Rectal smooth muscle tissue (tissue), 1 donor: ENCODE measurements around the gene RPL10.
A peak's percentile ranks its signal among the peaks of the same experiment; 100 is the strongest.

Experiments used
- H3K27ac ChIP-seq: one replicate; pipeline ENCODE4 v1.7.0; 2013; ENCODE audit warnings: low read depth, low read length, inconsistent platforms
- H3K27me3 ChIP-seq: one replicate; pipeline ENCODE4 v1.7.0; 2013; ENCODE audit warnings: low read length; ENCODE audit not compliant: control insufficient read depth, insufficient read depth
- H3K36me3 ChIP-seq: one replicate; pipeline ENCODE4 v1.7.0; 2013; ENCODE audit warnings: low read length; ENCODE audit not compliant: control insufficient read depth, insufficient read depth
- H3K4me1 ChIP-seq: one replicate; pipeline ENCODE4 v1.7.0; 2013; ENCODE audit warnings: low read length; ENCODE audit not compliant: control insufficient read depth, insufficient read depth
- H3K4me3 ChIP-seq: one replicate; pipeline ENCODE4 v1.7.0; 2013; ENCODE audit warnings: low read length
- H3K9ac ChIP-seq: one replicate; pipeline ENCODE4 v1.7.0; 2013; ENCODE audit warnings: low read length

The RPL10 gene

GRCh38 chrX:154419688-154420401, 21.7 kb downstream of the RPL10 start:
- H3K27ac ChIP-seq, result no peak overlapping the region
- H3K27me3 ChIP-seq, result peaks cover 3% of the 10 kb centered on the region
- H3K4me1 ChIP-seq, result no peaks in the 10 kb centered on the region
- no peaks in the 10 kb centered on the region for H3K36me3 ChIP-seq
- H3K9ac ChIP-seq, result no peak overlapping the region
- no peak overlapping the region for H3K4me3 ChIP-seq

- no peaks in the 10 kb centered on the region for H3K36me3 ChIP-seq
- no peaks in the 10 kb centered on the region for H3K4me1 ChIP-seq
- no peak overlapping the region for H3K4me3 ChIP-seq
- no peak overlapping the region for H3K27ac ChIP-seq
- H3K27me3 ChIP-seq, result peaks cover 3% of the 10 kb centered on the region
- H3K9ac ChIP-seq, result no peak overlapping the region
These were observed 22.2 kb downstream of the RPL10 start for GRCh38 chrX:154420402-154420756.

GRCh38 chrX:154426916-154427770, 29.0 kb downstream of the RPL10 start:
- H3K4me3 ChIP-seq, result no peak overlapping the region
- no peak overlapping the region for H3K27ac ChIP-seq
- H3K27me3 ChIP-seq, result no peaks in the 10 kb centered on the region
- H3K4me1 ChIP-seq, result peaks cover 6% of the 10 kb centered on the region
- no peak overlapping the region for H3K9ac ChIP-seq
- H3K36me3 ChIP-seq, result peaks cover 1% of the 10 kb centered on the region

GRCh38 chrX:154428176-154429171, 30.3 kb downstream of the RPL10 start, which contains the start of gene ATP6AP1:
TSS of gene ATP6AP1 (plus strand) at chrX:154428677. CDS start at chrX:154428693, 16 bp downstream.
- peaks cover 6% of the 10 kb centered on the region for H3K4me1 ChIP-seq
- peak within 1 kb of the TSS; percentile 77 for H3K4me3 ChIP-seq
- peak within 1 kb of the TSS; percentile 64 for H3K27ac ChIP-seq
- no peaks in the 10 kb centered on the region for H3K27me3 ChIP-seq
- peaks cover 7% of the 10 kb centered on the region for H3K36me3 ChIP-seq
- no peak within 1 kb of the TSS for H3K9ac ChIP-seq

- H3K4me3 ChIP-seq, result peak overlapping the region; percentile 77
- no peak overlapping the region for H3K9ac ChIP-seq
- no peak overlapping the region for H3K27ac ChIP-seq
- peaks cover 6% of the 10 kb centered on the region for H3K4me1 ChIP-seq
- no peaks in the 10 kb centered on the region for H3K27me3 ChIP-seq
- peaks cover 12% of the 10 kb centered on the region for H3K36me3 ChIP-seq
These were observed 31.5 kb downstream of the RPL10 start for GRCh38 chrX:154429711-154430110.

- H3K4me3 ChIP-seq, result no peak overlapping the region
These were observed 32.3 kb downstream of the RPL10 start for GRCh38 chrX:154430479-154430878.

GRCh38 chrX:154430916-154431315, 32.7 kb downstream of the RPL10 start:
- no peak overlapping the region for H3K4me3 ChIP-seq
- no peak overlapping the region for H3K27ac ChIP-seq
- peaks cover 12% of the 10 kb centered on the region for H3K36me3 ChIP-seq
- no peaks in the 10 kb centered on the region for H3K27me3 ChIP-seq
- peaks cover 6% of the 10 kb centered on the region for H3K4me1 ChIP-seq
- H3K9ac ChIP-seq, result no peak overlapping the region

More at GRCh38 chrX:154430479-154430878, 32.3 kb downstream of the RPL10 start:
- H3K9ac ChIP-seq, result no peak overlapping the region
- no peak overlapping the region for H3K27ac ChIP-seq
- H3K4me1 ChIP-seq, result peaks cover 6% of the 10 kb centered on the region
- H3K36me3 ChIP-seq, result peaks cover 12% of the 10 kb centered on the region
- H3K27me3 ChIP-seq, result no peaks in the 10 kb centered on the region

GRCh38 chrX:154431341-154431740, 33.2 kb downstream of the RPL10 start:
- H3K4me1 ChIP-seq, result peaks cover 6% of the 10 kb centered on the region
- no peak overlapping the region for H3K9ac ChIP-seq
- no peaks in the 10 kb centered on the region for H3K27me3 ChIP-seq
- H3K4me3 ChIP-seq, result no peak overlapping the region
- peaks cover 12% of the 10 kb centered on the region for H3K36me3 ChIP-seq
- H3K27ac ChIP-seq, result no peak overlapping the region

GRCh38 chrX:154432210-154432609, 34.0 kb downstream of the RPL10 start:
- no peak overlapping the region for H3K27ac ChIP-seq
- H3K4me1 ChIP-seq, result peaks cover 6% of the 10 kb centered on the region
- peaks cover 12% of the 10 kb centered on the region for H3K36me3 ChIP-seq
- H3K9ac ChIP-seq, result no peak overlapping the region
- H3K4me3 ChIP-seq, result no peak overlapping the region
- H3K27me3 ChIP-seq, result no peaks in the 10 kb centered on the region

- no peak overlapping the region for H3K4me3 ChIP-seq
- no peak overlapping the region for H3K9ac ChIP-seq
- H3K36me3 ChIP-seq, result peaks cover 12% of the 10 kb centered on the region
- H3K27me3 ChIP-seq, result no peaks in the 10 kb centered on the region
- H3K27ac ChIP-seq, result no peak overlapping the region
- H3K4me1 ChIP-seq, result peaks cover 10% of the 10 kb centered on the region
These were observed 35.4 kb downstream of the RPL10 start for GRCh38 chrX:154433605-154434004.

GRCh38 chrX:154434394-154435168, 36.4 kb downstream of the RPL10 start:
- Histone ChIP-seq H3K4me3 (no peak overlapping the region), H3K9ac (no peak overlapping the region), H3K4me1 (peaks cover 6% of the 10 kb centered on the region), H3K36me3 (peaks cover 12% of the 10 kb centered on the region), H3K27ac (no peak overlapping the region), H3K27me3 (no peaks in the 10 kb centered on the region)
